ENCODE data around the gene CHST12.
A peak's percentile ranks its signal among the peaks of the same experiment; 100 is the strongest.
"Not testable (repeated sequence)": the region's sequence is repeated elsewhere in the genome, so short reads cannot be mapped to it uniquely, and the experiment has no call there.

The CHST12 gene

GRCh38 chr7:2379161-2379560 is 24.2 kb upstream of the CHST12 start:
- no peak for ATAC-seq

DNA sequence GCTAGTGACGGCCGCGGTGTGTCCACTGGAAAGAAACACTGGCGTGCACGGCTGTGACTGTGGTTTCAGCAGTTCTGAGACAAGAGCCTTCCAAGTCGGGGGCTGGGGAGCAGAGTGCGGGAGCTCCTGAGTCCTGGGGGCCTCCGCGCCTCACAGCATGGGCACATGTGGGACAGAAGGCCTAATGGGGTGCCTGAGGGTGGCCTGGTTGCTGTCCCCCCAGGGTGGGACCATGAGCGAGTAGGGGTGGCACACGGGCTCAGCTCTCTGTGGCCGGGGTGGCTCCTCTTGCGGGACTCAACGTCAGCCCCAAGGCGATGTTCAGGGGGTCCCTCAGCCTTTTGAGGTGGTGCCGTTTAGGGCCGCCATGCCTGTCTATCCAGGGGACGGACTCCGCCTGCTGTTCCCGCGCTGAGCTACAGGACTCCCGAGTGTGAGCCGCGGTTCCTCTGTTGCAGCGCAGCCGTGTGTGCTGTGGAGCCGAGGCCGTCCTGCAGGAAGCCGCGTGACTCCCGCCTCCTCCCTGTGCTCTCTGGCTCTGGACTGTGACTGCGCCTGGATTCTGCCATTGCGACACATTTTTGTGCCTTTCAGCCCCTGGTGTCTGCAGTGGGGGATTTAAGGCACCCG is 23.5 kb upstream of the CHST12 start:
- ATAC-seq, result no peak

DNA sequence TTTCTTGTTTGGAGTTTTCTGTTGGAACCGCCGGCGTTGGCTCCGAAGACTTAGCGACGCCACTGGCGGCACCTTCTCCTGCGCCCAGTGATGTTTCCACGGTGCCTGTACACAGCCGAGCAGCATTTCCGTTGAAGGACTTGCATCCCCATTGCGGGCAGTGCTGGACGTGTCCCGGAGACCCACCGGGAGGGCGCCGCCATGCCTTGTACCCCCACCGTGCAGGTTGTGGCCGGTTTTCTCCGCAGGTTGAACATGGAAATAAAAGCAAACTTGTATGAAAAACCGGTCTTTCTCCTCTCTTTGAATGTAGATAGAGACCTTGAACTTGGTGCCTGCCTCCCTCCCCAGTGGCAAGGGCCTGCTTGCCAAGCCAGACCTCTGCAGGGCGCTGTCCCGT is 22.9 kb upstream of the CHST12 start:
- no peak for ATAC-seq

GRCh38 chr7:2381227-2381626 is 22.2 kb upstream of the CHST12 start:
- ATAC-seq, result no peak

DNA sequence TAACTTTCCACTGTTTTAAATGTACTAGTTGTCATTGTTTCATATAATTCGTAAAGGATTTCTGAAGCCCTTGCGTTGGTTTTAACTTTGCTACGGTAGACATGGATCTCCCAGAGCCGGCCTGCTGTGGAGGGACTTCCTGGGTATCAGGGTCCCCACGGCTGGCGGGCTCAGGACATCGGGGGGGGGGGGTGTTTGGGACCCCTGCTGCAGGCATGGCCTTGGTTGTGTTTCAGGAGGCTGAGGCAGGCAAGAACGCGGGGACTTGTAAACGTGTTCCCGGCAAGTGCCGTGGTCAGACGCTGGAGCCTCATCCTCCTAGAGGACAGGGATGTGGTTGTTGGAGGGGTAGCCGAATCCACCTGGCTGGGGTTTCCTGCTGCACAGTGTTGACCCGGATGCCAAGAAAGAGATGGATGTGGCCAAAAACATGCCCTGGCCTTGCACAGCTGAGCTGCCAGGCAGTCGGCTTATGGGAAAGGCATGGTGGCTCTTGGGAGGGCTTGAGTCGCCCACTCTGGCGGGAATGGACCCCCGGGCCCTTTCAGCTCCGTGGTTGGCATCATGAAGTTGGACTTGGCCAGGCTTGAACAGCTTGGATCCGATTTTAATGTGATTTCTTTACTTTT is 21.4 kb upstream of the CHST12 start:
- ATAC-seq, result no peak

- ATAC-seq, result no peak
Measured at GRCh38 chr7:2383543-2384274, 19.7 kb upstream of the CHST12 start.

DNA sequence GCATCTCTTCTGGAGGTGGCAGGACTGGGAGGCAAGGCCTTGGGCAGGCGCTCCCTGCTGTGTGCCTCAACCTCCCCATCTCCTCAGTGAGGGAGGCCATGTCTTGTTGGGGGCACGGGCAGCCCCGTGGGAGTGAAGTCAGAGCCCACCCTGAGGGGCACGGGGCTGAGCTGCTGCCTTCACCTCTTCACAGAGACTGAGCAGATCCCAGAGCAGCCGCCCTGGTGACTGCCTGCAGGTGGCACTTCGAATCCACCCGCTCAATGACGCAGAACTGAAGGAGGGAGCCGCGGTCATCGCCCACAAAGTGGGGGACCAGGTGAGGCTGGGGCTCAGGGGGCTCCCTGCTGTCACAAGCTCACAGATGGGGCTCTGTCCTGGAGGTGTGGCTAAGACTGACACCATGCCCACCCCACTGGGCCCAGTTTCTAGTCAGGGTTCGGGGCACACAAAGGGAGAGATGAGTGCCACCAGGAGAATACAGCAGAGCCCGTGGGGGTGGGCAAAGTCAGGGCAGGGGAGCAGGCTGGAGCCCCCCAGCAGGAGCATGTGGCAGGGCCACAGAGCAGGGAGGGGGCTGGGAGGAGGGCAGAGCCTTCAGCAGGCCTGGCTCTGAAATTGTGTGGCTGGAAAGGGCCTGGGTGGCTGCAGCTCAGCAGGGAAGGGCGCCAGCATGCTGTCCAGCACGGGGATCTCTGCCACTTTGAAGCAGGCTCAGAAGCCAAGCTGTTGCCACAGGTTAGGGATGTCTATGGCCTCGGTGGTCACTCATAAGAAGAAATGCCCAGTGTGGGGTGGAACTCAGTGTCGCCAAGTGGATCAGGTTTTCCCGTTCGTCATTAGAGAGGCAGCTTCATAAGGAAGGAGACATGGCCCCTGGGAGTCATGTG is 18.8 kb upstream of the CHST12 start:
- no peak for ATAC-seq

DNA sequence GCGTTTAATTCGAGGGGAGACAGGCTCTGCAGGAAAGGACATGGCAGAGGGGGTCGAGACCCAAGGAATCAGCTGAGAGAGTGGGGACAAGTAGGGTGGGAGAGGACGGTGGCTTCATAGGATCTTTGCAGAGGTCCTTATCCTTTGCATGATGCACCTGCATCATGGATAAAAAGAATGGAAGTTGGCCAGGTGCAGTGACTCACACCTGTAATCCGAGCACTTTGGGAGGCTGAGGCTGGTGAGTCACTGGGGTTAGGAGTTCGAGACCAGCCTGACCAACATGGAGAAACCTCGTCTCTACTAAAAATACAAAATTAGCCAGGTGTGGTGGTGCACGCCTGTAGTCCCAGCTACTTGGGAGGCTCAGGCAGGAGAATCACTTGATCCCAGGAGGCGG is 17.3 kb upstream of the CHST12 start:
- not testable (repeated sequence) for ATAC-seq

- no peak for ATAC-seq
Measured at GRCh38 chr7:2386964-2387669, 16.3 kb upstream of the CHST12 start.

GRCh38 chr7:2387897-2388636 is 15.3 kb upstream of the CHST12 start:
- ATAC-seq, result no peak

GRCh38 chr7:2388637-2388954 is 14.8 kb upstream of the CHST12 start:
- ATAC-seq, result no peak

GRCh38 chr7:2390020-2390816 is 13.2 kb upstream of the CHST12 start:
- not testable (repeated sequence) for ATAC-seq

DNA sequence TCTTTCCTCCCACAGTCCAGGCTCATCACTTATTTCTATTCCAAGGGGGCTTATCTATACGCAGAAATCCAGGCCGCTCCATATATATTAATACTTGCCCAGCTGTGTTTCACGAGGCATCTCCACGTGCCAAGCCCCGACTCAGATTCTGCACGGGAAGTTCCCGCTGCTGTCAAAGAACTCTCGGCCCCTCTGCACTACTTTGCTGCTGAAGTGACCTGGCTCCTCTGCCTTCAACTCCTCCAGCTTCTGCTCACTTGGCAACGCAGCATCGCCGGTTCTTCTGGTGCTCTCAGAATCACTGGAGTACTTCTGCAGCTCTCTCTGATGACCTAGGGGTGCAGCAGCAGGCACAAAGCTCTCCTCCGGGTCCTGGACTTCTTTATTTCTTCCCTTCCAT is 9.7 kb upstream of the CHST12 start:
- ATAC-seq, result no peak

DNA sequence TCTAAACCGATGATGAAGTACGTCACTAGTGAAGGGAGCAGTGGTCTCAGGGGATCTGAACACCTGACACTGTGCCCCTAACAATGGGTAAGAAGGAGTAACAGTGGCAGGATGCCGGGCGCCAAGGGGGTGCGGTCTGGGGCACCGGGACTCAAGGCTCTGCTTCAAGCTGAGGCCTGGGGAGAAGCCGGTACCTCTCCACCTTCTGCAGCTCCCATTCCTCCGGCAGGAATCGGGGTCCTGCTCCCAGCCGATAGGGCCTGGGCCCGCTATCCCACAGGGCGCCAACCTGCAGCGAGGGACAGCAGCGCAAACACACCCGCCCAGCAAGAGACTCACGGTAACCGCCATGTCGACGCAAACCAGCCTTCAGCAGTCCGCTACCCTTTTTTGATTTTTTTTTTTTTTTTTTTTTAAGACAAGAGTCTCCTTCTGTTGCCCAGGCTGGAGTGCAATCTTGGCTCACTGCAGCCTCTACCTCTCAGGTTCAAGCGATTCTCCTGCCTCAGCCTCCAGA is 8.8 kb upstream of the CHST12 start:
- no peak for ATAC-seq

GRCh38 chr7:2398506-2398905 is 4.9 kb upstream of the CHST12 start:
- no peak for ATAC-seq

- no peak for ATAC-seq
Measured at GRCh38 chr7:2399848-2400587, 3.4 kb upstream of the CHST12 start.

DNA sequence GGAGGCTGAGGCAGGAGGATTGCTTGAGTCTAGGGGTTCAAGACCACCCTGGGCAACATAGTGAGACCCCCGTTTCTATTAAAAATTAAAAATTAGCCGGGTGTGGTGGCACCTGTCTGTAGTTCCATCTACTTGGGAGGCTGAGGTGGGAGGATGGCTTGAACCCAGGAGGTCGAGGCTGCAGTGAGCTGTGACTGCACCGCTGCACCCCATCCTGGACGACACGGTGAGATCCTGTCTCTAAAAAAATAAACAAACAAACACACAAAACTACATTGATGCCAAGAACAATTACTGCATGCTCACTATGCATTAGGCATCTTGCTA is 761 bp upstream of the CHST12 start:
- ATAC-seq, result no peak

- peak; percentile 17 to 33 for ATAC-seq
Measured at GRCh38 chr7:2403718-2404648, 572 bp downstream of the CHST12 start.

DNA sequence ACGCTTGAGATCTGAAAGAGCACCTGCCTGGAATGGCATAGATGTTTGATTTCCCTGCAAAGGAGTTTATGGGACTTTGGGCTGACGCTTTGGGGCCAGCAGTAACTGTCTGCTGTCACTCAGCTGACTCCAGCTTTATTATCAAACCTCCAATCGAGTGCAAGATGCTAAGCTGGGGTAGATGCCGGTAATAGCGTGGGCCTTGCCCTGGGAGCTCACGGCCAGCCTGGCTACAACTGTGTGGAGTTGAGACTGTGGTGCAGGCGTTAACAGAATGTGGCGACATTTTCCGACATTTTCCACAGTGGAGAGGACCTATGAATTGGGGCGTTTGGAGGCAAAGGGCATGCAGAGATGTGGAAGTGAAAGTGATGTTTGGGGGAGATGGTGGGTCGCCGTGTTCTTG is 1.3 kb downstream of the CHST12 start:
- ATAC-seq, result no peak
